Endometrial microvascular endothelial cells (primary cell): ENCODE measurements around the gene PODN. TPM values are rescaled to one million over a fixed set of nuclear protein-coding genes. Genes with fewer than 3 reads are reported as not detected.

Source experiments
- in situ Hi-C: cut with HindIII; loops from 2 replicates; pipeline ENCODE4 v1.10.0; 2017; ENCODE audit warnings: low sequenced_read_pairs, low pct_unique_long_range_greater_than_20kb; ENCODE audit errors: inconsistent ontology term
- total RNA-seq: library from RNA; depleted of rRNA; stranded (reverse); fragments of >200 nt; gene quantifications from one replicate; pipeline ENCODE4 v1.2.3, GENCODE V29; 2015; ENCODE audit errors: inconsistent ontology term

Gene PODN
- total RNA-seq, 1 donor from 2014 or later = not detected

DNA sequence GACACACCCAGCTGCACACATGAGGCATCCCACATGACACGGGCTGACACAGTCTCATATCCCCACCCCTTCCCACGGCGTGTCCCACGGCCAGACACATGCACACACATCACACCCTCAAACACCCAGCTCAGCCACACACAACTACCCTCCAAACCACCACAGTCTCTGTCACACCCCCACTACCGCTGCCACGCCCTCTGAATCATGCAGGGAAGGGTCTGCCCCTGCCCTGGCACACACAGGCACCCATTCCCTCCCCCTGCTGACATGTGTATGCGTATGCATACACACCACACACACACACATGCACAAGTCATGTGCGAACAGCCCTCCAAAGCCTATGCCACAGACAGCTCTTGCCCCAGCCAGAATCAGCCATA lies 22.6 kb downstream of the PODN start:
- in situ Hi-C loops = no loop called here

DNA sequence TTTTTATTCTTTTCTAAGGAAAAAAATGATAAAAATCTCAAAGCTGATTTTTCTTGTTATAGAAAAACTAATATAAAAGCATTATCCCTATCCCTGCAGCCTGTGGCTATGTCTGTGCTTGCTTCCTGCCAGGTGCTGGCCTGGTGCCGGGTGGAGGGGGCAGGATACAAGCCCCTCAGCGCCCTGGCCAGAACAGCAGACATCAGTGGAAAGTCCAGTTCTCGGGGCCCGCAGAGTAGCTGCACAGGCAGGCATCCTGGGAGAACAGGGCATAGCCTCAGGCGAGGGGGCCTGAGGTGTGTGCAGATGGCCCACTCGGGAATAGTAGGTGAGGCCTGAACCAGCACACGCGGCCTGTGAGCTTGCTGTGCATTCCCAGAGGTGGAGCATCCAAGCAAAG lies 23.4 kb downstream of the PODN start:
- in situ Hi-C loops = no loop called here

DNA sequence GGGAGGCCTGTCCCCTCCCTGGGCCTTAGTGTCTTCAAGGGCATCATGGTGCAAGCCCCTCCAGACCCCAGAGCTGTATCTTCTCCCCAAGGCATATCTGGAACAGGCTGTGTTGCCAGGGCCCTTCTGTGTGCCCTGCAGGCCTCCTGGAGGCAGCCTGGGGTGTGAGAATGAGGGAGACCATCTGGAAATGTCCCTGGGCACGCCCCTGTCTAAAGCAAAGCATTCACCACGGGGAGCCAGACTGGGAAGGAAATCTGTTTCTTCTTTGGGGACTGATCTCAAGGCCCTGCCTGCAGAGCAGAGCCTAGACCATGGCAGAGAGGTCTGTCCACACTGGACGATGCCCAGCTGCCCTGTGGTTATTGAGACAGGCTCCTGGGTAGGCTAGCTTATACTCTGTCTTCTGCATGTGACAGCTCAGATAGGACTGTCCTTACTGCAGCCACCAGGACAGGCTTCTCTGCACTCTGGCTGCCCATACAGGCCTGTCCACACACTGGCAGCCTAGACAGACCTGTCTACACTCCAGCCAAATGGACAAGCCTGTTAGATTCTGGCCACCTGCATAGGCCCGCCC lies 24.6 kb downstream of the PODN start:
- in situ Hi-C loops = no loop called here

DNA sequence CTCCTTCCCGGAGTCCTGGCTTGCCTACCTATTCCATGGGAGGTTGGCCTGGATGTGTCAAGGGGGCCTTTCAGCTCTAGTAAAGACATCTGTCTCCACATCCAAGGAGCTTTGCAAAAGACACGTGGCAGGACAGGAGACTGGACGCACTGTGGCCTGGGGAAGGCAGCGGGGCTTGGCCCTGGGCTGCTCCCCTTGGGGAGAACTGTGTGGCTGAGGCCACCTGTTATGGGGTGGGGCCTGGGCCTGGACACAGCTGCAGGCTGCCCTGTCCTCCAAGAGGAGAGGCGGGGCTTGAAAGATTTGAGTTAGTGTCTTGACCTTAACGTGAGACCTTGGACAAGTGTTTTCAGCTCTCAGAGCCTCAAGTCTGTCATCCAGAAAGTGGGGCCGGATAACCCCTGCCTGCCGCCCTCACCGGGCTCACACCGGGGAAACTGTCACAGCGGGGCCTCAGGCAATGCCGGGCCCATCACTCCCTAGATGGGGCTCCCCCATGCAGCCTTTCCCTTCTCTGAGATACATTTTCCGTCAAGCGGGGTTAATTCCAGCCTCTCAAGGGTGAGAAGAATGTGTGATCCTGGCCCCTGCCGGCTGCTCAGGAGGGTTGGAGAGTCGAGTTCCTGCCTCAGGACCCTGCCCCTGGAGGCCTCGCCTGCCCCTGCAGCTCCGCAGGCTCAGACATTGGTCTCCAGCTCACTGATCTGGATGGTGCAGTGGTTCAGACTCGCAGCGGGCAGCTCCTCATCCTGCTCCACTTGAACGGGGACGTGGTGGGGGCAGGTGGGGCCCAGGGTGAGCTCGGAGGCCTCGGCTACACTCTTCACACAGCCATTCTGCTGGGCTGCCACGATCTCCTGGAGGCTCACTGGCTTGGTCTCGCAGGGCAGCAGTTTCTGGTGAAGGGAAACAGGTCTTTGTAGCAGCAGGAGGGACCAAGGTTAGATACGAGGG lies 25.6 kb downstream of the PODN start:
- in situ Hi-C loops = no loop called here

DNA sequence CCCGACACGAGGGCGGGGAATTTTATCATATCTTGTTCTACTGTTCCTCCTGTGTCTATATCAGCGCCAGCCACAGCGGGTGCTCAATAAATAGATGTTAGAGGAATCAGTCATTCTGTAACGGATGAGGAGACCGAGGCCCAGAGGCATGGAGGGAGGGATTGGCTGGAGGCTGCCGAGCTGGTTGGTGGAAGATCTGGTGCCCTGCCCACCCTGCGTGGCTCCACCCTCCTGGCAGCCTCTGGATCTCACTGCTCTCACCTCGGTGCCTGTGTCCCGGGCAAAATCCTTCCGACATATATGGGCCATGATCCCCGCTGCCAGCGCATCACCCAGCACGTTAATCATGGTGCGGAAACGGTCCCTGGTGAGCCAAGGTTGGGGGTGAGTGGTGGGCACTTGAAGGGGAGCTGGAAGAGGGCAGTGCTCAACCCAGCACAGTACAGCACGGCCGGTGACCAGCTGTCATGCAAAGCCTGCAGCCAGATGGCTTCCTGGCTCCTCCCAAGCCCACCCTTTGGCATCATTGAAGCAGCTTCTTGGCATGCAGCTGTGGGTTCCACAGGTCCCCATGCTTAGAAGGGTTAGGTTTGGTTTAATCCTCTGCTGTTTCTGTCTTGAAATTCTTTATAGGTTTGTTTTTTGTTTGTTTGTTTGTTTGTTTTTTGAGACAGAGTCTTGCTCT lies 26.7 kb downstream of the PODN start:
- in situ Hi-C loops = no loop called here

DNA sequence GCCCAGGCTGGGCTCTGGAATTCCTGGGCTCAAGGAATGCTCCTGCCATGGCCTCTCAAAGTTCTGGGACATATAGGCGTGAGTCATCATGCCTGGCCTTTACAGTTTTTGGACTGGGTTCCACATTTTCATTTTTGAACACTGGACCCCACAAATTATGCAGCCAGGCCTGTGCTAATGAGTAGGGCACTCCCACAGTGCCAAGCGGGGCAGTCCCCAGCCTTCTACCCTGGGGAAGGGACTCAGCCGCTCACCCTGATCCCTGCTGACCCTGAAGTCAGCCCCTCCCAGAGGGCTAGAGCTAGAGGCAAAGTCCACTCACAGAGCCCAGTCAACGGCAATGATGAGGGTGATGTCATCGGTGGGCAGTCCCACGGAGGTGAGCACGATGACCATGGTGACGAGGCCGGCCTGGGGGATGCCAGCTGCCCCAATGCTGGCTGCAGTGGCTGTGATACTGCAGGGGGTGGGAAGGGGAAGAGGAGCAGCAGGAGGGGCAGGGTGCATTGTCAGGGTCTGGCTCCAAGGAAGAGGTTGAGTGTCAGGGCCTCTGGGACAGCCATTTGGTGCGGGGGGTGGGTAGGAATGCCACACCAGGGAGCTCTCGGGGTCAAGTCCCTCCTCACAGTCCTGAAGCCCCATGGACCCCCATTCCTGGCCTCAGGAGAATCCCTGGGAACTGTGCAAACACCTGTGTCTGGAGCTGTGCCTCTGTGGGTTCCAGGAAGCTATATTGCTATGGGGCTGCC lies 27.6 kb downstream of the PODN start:
- in situ Hi-C loops = no loop called here

DNA sequence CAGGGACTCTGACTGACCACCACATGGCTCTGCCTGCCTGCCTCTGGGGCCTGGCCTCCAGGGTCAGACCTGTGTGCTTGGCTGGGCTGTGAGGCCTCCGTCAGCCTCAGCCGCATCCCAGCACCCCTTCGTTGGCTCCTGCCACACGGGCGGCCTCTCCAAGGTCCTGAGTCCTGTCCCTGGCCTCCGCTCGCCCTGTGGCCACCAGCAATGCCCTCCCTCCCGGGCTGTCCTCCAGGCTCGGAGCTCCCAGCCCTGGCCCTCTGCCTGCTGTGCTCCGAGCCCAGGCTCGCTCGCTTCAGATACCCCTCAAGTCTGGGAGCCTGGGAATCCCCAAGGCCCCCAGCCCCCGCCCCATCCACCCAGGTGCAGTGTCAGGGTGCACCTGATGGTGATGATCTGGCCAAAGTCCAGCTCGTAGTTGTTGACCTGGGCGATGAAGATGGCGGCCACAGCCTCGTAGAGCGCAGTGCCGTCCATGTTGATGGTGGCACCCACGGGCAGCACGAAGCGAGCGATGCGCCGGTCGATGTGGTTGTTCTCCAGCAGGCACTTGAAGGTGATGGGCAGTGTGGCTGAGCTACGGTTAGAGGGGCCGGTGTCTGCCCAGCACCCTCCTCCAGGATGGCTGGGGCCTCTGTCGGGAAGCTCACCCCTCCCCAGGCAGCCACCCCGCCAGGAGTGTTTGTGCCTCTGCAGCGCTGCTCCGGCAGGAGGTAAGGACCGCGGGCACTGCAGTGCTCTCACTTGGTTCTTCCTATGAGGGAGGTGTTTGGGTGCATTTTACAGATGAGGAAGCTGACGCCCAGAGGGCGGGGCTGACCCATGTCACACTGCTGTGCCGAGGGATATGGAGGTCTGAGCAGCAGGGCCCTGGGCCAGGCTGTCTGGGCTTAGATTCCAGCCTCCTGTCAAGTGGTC lies 28.5 kb downstream of the PODN start:
- in situ Hi-C loops = no loop called here

DNA sequence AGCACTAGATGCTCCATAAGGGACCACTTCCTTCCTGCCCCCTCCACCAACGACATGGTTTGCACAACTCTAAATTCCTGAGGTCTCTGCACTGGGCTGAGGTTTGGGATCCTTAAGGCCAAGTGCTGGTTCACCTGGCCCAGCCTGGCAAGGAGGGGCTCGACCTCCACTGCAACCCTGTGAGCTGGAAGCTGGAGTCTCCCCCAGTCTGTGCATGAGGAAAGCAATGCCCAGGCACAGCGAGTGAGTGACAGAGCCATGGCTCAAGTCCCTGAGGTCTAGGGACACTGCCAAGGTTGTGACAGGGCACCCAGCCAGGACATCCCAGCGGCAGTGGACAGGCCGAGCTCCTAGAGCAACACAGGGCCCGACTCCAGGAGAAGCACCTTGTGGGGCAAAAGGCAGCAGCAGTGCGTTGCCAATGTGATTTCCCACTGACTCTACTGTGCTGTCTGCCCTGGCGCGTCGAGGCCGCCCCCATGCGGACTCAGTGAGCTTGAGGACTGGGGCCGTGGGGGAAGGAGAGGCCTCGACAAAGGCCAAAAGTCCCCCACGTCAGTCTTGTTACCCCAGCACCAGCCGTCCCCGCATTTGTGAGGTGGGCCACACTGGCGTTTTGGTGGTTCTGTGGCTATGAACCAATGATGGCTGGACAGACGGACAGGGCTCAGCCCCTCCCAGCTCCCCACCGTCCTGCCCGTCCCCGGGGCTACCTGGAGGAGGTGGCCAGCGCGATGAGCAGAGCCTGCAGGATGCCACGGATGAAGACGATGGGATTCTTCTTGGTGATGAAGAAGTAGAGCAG lies 30.0 kb downstream of the PODN start:
- in situ Hi-C loops = no loop called here

DNA sequence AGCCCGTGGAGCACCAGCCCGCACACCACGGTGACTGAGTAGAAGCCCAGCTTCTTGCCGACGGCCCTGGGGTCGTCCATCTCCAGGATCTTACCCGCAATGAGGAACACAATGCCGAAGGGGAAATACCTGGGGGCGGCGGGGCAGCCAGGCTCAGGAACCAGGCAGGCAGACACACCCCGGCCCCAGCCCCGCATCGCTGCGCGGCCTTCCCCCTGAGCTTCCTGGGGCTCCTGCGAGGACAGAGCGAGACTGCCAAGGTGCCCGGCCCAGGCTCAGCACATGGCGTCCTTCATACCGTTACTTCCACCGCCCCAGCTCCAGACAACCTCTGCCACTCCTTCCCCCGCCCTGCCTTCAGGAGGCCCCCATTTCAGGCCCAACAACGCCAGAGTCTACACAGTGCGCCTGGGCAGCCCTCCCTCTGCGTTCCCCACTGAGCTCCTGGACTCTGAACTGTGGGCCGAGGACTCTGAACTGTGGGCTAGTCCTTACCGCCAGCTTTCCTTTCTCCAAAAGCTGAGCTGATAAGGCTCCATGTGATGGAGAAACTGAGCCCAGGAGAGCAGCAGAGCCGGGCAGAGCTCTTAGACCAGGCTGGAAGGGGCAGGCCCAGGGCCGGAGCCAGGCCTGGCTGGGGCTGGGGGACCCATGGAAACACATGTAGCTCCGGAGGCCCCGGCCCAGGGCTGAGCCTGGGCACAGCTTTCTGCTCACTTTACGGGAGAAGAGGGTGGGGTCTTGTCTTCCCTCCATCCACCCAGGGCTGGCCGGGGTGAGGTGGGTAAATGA lies 30.8 kb downstream of the PODN start:
- in situ Hi-C loops = no loop called here

DNA sequence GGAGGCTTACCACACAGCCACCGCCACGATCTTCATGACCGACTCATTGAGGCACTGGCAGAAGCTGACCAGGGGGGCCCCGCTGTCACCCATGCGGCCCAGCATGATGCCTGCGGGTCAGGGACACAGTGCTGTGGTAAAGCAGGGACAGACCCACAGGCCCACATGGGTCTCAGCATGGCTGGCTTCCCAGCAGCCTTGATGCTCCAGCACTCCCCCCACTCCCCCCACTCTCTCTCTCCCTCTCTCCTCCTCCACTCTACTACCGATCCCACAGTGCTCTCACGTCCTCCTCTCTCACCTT lies 31.4 kb downstream of the PODN start:
- in situ Hi-C loops = no loop called here

DNA sequence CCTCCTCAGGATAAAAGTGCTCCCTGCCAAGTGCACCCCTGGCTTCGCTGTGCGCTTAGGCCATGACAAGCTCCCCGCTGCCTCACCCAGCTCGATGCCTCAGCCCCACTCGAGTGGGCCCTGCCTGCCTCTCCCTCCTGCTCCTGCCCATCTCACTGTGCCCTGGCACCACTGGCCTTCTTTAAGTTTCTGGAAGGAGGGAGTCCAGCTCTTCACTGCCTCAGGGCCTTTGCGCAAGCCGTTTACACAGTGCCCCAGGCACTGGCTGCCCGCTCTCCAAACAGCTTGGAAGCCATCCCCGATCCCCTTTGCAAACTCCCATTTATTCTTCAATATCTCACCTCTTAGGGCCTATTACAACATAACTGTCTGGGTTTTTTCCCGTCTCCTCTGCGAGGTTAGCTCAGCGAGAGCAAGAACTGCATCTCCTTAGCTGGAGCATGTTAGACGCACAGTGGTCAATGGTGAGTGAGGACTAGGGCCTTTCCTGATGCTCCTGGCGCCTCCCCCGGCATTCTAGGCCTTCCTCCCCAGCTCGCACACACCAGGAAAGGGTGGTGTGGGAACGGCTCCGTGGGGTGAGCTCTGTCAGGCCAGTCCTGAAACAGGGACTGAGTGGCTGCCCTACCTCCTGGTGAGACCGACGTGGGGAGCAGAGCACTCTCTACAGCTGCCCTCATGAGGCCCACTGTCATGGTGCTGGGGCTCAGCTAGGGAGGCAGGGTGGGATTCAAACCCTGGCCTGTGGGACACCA lies 31.9 kb downstream of the PODN start:
- in situ Hi-C loops = no loop called here

DNA sequence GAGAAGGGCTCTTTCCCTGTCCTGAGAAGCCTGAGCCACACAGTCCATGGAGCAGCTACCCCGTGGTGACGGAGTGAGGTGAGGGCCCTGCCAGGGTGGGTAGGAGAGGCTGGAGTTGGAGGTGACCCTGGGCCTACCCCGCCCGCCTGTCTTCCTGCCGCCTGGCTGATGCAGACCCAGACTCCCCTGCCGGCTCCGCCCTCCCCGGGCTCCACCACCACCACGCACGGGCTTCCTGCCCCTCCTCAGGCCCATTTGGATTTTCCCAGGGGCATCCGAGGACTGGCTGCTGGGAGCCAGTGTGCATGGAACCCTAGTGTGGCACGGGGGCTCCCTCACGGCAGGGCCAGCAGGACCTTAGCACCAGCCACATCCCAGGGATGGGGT lies 32.5 kb downstream of the PODN start:
- in situ Hi-C loops = no loop called here

DNA sequence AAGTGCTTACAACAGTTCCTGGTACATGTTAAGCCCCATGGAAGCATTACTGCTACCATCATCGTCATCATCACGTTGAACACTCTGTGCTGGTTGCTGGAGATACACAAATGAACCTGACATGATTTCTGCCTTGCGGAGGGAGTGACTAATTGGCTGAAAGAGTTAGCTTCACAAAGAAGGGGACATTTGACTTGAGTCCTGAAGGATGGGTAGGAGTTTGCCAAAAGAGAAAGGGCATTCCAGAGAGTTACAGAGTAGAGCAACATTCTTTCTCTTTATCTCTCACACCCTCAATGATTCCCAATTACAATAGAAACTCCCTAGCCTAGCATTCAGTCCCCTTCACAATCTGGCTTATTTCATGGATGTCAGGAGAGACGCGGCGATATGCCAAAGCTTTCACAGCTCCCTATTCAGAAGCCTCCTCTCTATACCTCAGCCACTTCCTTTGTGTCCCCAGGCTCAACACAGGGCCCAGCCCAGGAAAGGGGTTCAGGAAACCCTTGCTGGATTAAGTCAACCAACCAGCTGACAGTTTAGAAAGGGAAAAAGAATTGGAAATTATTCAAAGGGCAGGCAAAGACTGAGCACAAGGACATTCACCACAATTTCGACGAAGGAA lies 42.4 kb downstream of the PODN start:
- in situ Hi-C loops = no loop called here

DNA sequence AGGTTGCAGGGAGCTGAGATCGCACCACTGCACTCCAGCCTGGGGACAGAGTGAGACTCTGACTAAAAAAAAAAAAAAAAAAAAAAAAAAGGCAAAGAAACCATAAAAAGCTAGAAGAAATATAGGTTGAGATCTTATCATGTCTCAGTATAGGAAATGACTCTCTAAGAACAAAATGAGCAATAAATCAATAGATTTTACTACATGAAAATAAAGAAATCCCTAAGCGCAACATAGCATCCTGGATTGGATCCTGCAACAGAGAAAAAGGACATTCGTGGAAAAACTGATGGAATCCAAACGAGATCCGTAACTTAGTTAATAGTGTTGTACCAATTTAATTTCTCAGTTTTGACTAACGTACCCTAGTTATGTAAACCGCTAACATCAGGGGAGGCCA lies 45.1 kb downstream of the PODN start:
- in situ Hi-C loops = no loop called here

DNA sequence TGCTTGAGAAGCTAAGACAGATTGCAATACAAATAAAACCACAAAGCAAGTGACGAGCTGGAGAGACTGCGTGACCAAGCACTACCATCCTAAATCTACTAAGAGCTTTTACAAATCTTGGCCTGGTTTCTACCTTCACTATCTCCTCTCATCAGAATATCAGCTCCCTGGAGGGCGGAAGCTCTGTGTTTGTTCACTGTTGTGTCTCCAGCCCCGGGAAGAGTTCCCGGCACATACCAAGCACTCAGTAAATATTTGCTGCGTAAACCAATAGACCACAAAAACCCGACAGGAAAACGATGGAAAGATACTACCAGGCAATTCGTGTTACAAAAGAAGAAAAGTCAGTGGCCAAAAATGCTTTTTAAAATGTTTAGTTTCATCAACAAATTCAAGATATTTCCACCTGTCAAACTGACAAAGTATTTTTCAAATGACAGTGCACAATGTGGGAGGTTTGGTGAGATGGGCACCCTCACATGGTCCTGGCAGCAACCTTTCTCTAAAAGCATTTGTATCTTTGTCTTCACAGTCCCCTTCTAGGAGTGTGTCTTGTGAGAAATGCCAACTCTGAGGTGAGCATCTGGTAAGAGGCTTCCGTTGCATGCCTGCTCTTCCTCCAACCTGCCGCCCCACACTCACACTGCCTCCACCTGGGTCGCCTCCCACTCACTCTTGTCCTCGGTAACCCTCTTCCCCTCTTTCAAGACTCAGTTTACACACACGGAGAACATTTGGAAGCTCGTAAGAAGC lies 45.7 kb downstream of the PODN start:
- in situ Hi-C loops = no loop called here
